Tibial artery (tissue), 4 donors: ENCODE data around the gene PTCD2.
A peak's percentile ranks its signal among the peaks of the same experiment; 100 is the strongest.

Experiments
- DNase-seq, 2 donors: peaks; one replicate each; pipeline ENCODE4 v3.0.0-alpha.2; 2019
- H3K27ac ChIP-seq, 2 donors: fragments of 200-600 bp; sonication (generic) in 1 of 2; 1 replicate in 1 of 2; 2 replicates in 1 of 2; pipeline ENCODE4 v1.5.1; 2018 to 2019; ENCODE audit warnings: mild to moderate bottlenecking in 1 of 2
- H3K27me3 ChIP-seq, 2 donors: fragments of 200-600 bp; sonication (generic) in 1 of 2; one replicate each; pipeline versions ENCODE4 v1.5.1 to v1.6.0; 2016 to 2019
- H3K36me3 ChIP-seq, 3 donors: fragments of 200-600 bp; sonication (generic) in 2 of 3; one replicate each; pipeline ENCODE4 v1.5.1; 2016 to 2019; ENCODE audit warnings: mild to moderate bottlenecking in 2 of 3
- H3K4me1 ChIP-seq, 4 donors: fragments of 200-600 bp; sonication (generic) in 2 of 4; 1 replicate in 3 of 4; 2 replicates in 1 of 4; pipeline ENCODE4 v1.5.1; 2016 to 2019
- H3K4me3 ChIP-seq, 2 donors: fragments of 200-600 bp; sonication (generic) in 1 of 2; 1 replicate in 1 of 2; 2 replicates in 1 of 2; pipeline ENCODE4 v1.5.1; 2018 to 2019; ENCODE audit warnings: mild to moderate bottlenecking in 2 of 2
- H3K9me3 ChIP-seq, 3 donors: fragments of 200-600 bp; sonication (generic) in 1 of 3; one replicate each; pipeline ENCODE4 v1.5.1; 2016 to 2019
- intact Hi-C: fragments of 100-400 bp; cut with DNase I; formaldehyde crosslinking; loops from one replicate; pipeline ENCODE4 v1.15.0; 2023; ENCODE audit warnings: low total_unique reads
- TF ChIP-seq, protein P1 (sequence below), 2 experiments: fragments of 200-600 bp in 1 of 2; fragments of 450-650 bp in 1 of 2; IDR thresholded peaks; one replicate each; pipeline ENCODE4 v1.5.1; 2017 to 2019; ENCODE audit warnings: antibody characterized with exemption in 2 of 2, mild to moderate bottlenecking in 1 of 2, moderate library complexity in 1 of 2

PTCD2 gene

DNA sequence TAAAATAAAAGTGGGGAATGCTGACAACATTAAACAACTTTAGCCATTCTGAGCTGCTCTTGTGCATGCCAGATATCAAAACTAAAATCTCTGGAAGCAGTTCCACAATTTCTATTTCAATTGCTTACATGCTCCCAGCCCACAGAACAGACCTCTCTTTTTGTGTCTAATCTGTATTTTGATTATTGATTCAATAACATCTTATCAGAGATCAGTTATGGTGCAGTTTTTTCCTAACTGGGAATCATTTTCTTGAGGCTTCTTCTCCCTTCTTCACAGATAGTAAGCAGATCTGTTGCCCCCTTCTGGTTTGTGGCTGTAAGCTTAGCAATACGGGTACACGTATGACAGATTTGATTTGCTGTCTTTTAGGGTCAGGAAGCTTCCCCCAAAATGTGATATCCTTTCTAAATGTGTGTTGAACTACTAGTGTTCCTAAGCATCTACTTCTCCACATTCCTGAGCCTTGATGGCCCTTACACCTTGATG lies 39.5 kb upstream of the PTCD2 start:
- peak overlapping the region; percentile 72 to 76 for H3K27ac ChIP-seq
- DNase-seq = peak in 1 of 2 donors; percentile 24

DNA sequence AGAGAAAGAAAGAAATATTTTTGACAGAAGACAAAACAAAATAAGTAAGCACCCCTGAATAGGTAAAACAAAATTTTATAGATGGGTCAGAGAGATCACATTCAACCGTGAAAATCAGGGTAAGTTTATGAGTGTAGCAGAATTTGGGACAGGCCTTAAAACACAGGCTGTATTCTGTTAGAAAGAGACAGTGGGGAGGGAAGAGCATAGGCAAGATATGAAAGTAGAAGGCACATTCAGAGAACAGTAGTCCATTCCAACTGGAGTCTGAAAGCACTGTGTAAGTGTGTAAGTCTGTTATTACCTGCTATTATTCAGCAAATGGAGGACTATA lies 38.8 kb upstream of the PTCD2 start:
- Histone ChIP-seq H3K36me3 (no peaks in the 10 kb centered on the region), H3K9me3 (no peaks in the 10 kb centered on the region), H3K4me1 (peaks cover 0 to 51% (median 30%) of the 10 kb centered on the region in 4 donors), H3K27me3 (no peaks in the 10 kb centered on the region), H3K27ac (peak overlapping the region; percentile 72 to 76), H3K4me3 (no peak overlapping the region)
- TF ChIP-seq, protein P1, sequence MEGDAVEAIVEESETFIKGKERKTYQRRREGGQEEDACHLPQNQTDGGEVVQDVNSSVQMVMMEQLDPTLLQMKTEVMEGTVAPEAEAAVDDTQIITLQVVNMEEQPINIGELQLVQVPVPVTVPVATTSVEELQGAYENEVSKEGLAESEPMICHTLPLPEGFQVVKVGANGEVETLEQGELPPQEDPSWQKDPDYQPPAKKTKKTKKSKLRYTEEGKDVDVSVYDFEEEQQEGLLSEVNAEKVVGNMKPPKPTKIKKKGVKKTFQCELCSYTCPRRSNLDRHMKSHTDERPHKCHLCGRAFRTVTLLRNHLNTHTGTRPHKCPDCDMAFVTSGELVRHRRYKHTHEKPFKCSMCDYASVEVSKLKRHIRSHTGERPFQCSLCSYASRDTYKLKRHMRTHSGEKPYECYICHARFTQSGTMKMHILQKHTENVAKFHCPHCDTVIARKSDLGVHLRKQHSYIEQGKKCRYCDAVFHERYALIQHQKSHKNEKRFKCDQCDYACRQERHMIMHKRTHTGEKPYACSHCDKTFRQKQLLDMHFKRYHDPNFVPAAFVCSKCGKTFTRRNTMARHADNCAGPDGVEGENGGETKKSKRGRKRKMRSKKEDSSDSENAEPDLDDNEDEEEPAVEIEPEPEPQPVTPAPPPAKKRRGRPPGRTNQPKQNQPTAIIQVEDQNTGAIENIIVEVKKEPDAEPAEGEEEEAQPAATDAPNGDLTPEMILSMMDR (IDR thresholded peaks at IDR 0.05) = no peak
- intact Hi-C loops = no loop called here
- DNase-seq = no peak

More for the DNA sequence above, 39.5 kb upstream of the PTCD2 start:
- Histone ChIP-seq H3K9me3 (no peaks in the 10 kb centered on the region), H3K27me3 (no peaks in the 10 kb centered on the region), H3K4me1 (peaks cover 0 to 51% (median 30%) of the 10 kb centered on the region in 4 donors), H3K4me3 (no peak overlapping the region), H3K36me3 (no peaks in the 10 kb centered on the region)
- intact Hi-C loops = no loop called here
- TF ChIP-seq, protein P1 (IDR thresholded peaks at IDR 0.05) = peak; percentile 37 to 55

DNA sequence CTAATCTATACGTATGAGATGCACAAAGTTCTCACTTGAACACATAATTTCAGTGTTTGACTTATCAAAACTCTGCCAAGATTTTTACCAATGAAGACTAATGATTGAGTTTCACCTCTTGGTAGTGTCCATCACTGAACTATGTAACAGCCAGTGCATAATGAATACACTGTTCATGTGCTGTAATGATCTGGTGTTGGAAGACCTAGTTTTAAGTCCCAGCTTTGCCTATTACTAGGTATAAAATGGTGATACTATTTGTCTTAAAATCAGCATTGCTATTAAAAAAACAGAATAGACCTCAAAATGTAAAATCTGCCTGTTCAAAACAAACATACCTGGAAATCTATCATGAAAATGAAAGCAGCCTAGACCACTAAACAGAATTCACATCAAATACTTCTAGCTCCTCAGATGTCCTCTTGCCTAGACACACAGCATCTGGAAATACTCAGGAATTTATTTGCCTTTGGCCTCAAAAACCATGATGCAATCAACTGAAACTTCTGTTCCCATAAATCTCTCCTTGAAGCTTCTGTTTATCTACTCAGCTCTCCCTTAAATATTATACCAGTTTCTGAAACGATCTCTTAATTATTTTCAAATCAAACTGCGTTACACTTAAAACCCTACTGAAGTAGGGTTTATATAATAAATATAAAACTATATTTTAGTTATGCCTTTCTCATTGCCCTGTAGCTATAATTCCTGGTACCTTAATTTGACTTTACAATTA lies 38.2 kb upstream of the PTCD2 start:
- Histone ChIP-seq H3K4me1 (peaks cover 0 to 51% (median 30%) of the 10 kb centered on the region in 4 donors), H3K27ac (peak overlapping the region; percentile 72 to 76), H3K9me3 (no peaks in the 10 kb centered on the region), H3K4me3 (peak overlapping the region in 1 of 2 donors; percentile 11), H3K36me3 (no peaks in the 10 kb centered on the region), H3K27me3 (no peaks in the 10 kb centered on the region)
- intact Hi-C loops = no loop called here
- DNase-seq = no peak
- TF ChIP-seq, protein P1 (IDR thresholded peaks at IDR 0.05) = no peak

DNA sequence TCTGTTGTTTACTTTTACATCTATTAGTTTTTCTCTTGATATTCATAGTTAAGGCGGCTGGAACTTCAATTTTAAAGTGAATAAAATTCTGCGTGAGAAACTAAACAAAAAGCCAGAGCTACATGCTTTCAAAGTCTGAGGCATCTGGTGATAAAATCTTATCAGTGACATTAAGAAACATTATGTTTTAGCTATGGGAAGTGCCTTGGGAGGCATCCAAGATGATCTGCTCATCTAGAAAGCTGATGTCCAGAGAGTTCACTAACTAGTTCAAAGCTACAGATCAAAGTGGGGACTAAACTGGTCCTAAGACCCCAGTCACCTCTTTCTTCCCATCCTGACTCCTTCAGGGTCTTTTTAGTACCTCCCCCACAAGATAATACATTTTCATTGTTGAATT lies 37.3 kb upstream of the PTCD2 start:
- intact Hi-C loops = no loop called here
- H3K9me3 ChIP-seq = no peaks in the 10 kb centered on the region
- peak overlapping the region; percentile 72 to 76 for H3K27ac ChIP-seq
- TF ChIP-seq, protein P1 (IDR thresholded peaks at IDR 0.05) = no peak
- no peaks in the 10 kb centered on the region for H3K27me3 ChIP-seq
- no peak overlapping the region for H3K4me3 ChIP-seq
- H3K36me3 ChIP-seq = no peaks in the 10 kb centered on the region
- peaks cover 0 to 51% (median 30%) of the 10 kb centered on the region in 4 donors for H3K4me1 ChIP-seq
- DNase-seq = no peak

DNA sequence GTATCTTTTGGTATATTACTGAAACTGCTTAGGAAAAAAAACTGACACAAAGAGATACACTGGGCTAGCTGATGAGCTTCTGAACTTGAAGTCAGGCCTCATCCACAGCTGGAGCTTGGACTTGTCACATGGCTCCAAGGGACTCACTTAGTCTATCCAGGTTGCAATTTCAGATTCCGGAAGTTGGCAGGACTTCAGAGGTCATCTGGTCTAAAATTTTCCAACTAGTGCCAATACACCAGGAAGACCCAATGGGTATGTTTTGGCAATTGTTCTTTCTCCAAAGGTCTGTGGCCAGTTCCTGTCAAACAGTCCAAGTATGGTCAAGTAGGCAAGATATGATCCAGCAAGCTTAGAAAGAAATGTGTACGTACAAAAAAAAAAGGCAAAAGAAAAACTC lies 36.8 kb upstream of the PTCD2 start:
- Histone ChIP-seq H3K9me3 (no peaks in the 10 kb centered on the region), H3K4me1 (peaks cover 0 to 53% (median 31%) of the 10 kb centered on the region in 4 donors), H3K36me3 (no peaks in the 10 kb centered on the region), H3K27ac (peak overlapping the region; percentile 72 to 76), H3K27me3 (no peaks in the 10 kb centered on the region), H3K4me3 (no peak overlapping the region)
- intact Hi-C loops = no loop called here
- TF ChIP-seq, protein P1 (IDR thresholded peaks at IDR 0.05) = no peak
- no peak for DNase-seq
